Loucy (cell line): ENCODE data around the gene FRAS1.

ENCODE experiments used
- H2AFZ ChIP-seq: fragments of 200-600 bp; sonication (generic); 2 replicates; pipeline ENCODE4 v1.6.0; 2016; ENCODE audit warnings: antibody characterized with exemption, mild to moderate bottlenecking, low read length, moderate library complexity
- H3F3A ChIP-seq: fragments of 200-600 bp; 2 replicates; pipeline ENCODE4 v1.6.0; 2016; ENCODE audit warnings: antibody characterized with exemption, low read depth, mild to moderate bottlenecking
- H3K27me3 ChIP-seq: fragments of 200-600 bp; sonication (generic); 2 replicates; pipeline ENCODE4 v1.6.1; 2014; ENCODE audit warnings: low read length, mild to moderate bottlenecking; ENCODE audit not compliant: insufficient read depth, poor library complexity, severe bottlenecking
- H3K36me3 ChIP-seq: fragments of 200-600 bp; sonication (generic); 2 replicates; pipeline ENCODE4 v1.6.1; 2016; ENCODE audit warnings: low read length; ENCODE audit not compliant: insufficient read depth
- H3K4me1 ChIP-seq: fragments of 200-600 bp; sonication (generic); 2 replicates; pipeline ENCODE4 v1.5.1; 2014; ENCODE audit warnings: low read length, mild to moderate bottlenecking; ENCODE audit not compliant: insufficient read depth, poor library complexity, severe bottlenecking
- H3K4me2 ChIP-seq: fragments of 200-600 bp; sonication (generic); 2 replicates; pipeline ENCODE4 v1.6.0; 2014; ENCODE audit warnings: antibody characterized with exemption, low read length, low read depth, mild to moderate bottlenecking; ENCODE audit not compliant: poor library complexity, severe bottlenecking
- H3K4me3 ChIP-seq: fragments of 200-600 bp; sonication (generic); 2 replicates; pipeline ENCODE4 v1.5.1; 2014; ENCODE audit warnings: low read length, mild to moderate bottlenecking, mixed read lengths; ENCODE audit not compliant: poor library complexity, severe bottlenecking
- H3K79me2 ChIP-seq: fragments of 200-600 bp; sonication (generic); 2 replicates; pipeline ENCODE4 v1.6.1; 2014; ENCODE audit warnings: low read length; ENCODE audit not compliant: insufficient read depth
- H3K9ac ChIP-seq: fragments of 200-600 bp; sonication (generic); 2 replicates; pipeline ENCODE4 v1.6.0; 2014; ENCODE audit warnings: mild to moderate bottlenecking, low read depth, low read length, moderate library complexity; ENCODE audit not compliant: poor library complexity, severe bottlenecking
- H3K9me2 ChIP-seq: fragments of 200-600 bp; sonication (generic); replicated peaks from 2 replicates; pipeline ENCODE4 v1.6.1; 2016; ENCODE audit warnings: low read depth, low read length, mixed read lengths
- H3K9me3 ChIP-seq: fragments of 200-600 bp; sonication (generic); 2 replicates; pipeline ENCODE4 v1.6.1; 2014; ENCODE audit warnings: mild to moderate bottlenecking, antibody characterized with exemption, low read length, low read depth; ENCODE audit not compliant: insufficient read depth
- H4K20me1 ChIP-seq: fragments of 200-600 bp; sonication (generic); 2 replicates; pipeline ENCODE4 v1.6.0; 2014; ENCODE audit warnings: antibody characterized with exemption, low read length, mild to moderate bottlenecking; ENCODE audit not compliant: insufficient read depth, poor library complexity, severe bottlenecking
- CTCF ChIP-seq: fragments of 200-600 bp; sonication (generic); conservative IDR thresholded peaks from 2 replicates; pipeline ENCODE4 v1.5.1; 2014; ENCODE audit warnings: mild to moderate bottlenecking, antibody characterized with exemption, low read length
- EZH2phosphoT487 ChIP-seq: fragments of 200-600 bp; IDR thresholded peaks from 2 replicates; pipeline ENCODE4 v1.6.1; 2018; ENCODE audit warnings: antibody characterized with exemption, mild to moderate bottlenecking, moderate library complexity, borderline replicate concordance

Gene FRAS1

GRCh38 chr4:78150543-78150864, 93.4 kb downstream of the FRAS1 start:
- H3F3A ChIP-seq = no peaks in the 10 kb centered on the region
- H2AFZ ChIP-seq = no peak overlapping the region
- H3K27me3 ChIP-seq = no peaks in the 10 kb centered on the region
- H3K9me3 ChIP-seq = no peaks in the 10 kb centered on the region
- H3K4me3 ChIP-seq = no peak overlapping the region
- no peak for TF ChIP-seq CTCF
- no peak for TF ChIP-seq EZH2phosphoT487
- H3K36me3 ChIP-seq = no peaks in the 10 kb centered on the region
- H3K4me2 ChIP-seq = no peak overlapping the region
- peaks cover 4% of the 10 kb centered on the region for H3K4me1 ChIP-seq
- H4K20me1 ChIP-seq = no peaks in the 10 kb centered on the region
- H3K79me2 ChIP-seq = no peaks in the 10 kb centered on the region
- no peaks in the 10 kb centered on the region for H3K9me2 ChIP-seq
- H3K9ac ChIP-seq = no peak overlapping the region

- Histone ChIP-seq H3K9me2 (no peaks in the 10 kb centered on the region), H3K9me3 (no peaks in the 10 kb centered on the region), H3K4me2 (no peak overlapping the region), H3K79me2 (no peaks in the 10 kb centered on the region), H4K20me1 (no peaks in the 10 kb centered on the region), H3K9ac (no peak overlapping the region), H3K4me3 (no peak overlapping the region), H3K4me1 (peaks cover 13% of the 10 kb centered on the region), H2AFZ (no peak overlapping the region), H3K36me3 (no peaks in the 10 kb centered on the region), H3K27me3 (no peaks in the 10 kb centered on the region), H3F3A (no peaks in the 10 kb centered on the region)
- no peak for TF ChIP-seq CTCF
- TF ChIP-seq EZH2phosphoT487 = no peak
These were observed 95.7 kb downstream of the FRAS1 start for GRCh38 chr4:78152795-78153194.

GRCh38 chr4:78154972-78155590, 98.0 kb downstream of the FRAS1 start:
- H3K9ac ChIP-seq = no peak overlapping the region
- TF ChIP-seq EZH2phosphoT487 (no peak), CTCF (no peak)
- H3K9me2 ChIP-seq = no peaks in the 10 kb centered on the region
- no peaks in the 10 kb centered on the region for H3F3A ChIP-seq
- no peaks in the 10 kb centered on the region for H3K27me3 ChIP-seq
- H3K36me3 ChIP-seq = no peaks in the 10 kb centered on the region
- H3K9me3 ChIP-seq = no peaks in the 10 kb centered on the region
- H3K4me3 ChIP-seq = no peak overlapping the region
- H2AFZ ChIP-seq = no peak overlapping the region
- no peaks in the 10 kb centered on the region for H3K79me2 ChIP-seq
- peaks cover 13% of the 10 kb centered on the region for H3K4me1 ChIP-seq
- H4K20me1 ChIP-seq = no peaks in the 10 kb centered on the region
- peak overlapping the region; percentile 18 for H3K4me2 ChIP-seq
